ENCODE measurements around the gene PSME1.

The PSME1 gene

GRCh38 chr14:24150061-24150460, 14.1 kb downstream of the PSME1 start:
- Histone ChIP-seq H3K36me3 (ENCODE audit: control insufficient read depth, insufficient read depth, low read length) (peaks cover 55% of the 10 kb centered on the region), H3K4me1 (ENCODE audit: control insufficient read depth, insufficient read depth, low read length) (peaks cover 15% of the 10 kb centered on the region), H3K4me3 (ENCODE audit: low read depth, low read length) (no peak overlapping the region), H3K27ac (ENCODE audit: low read depth, low read length) (no peak overlapping the region), H3K9me3 (ENCODE audit: control insufficient read depth, insufficient read depth, low read length) (no peaks in the 10 kb centered on the region), H3K27me3 (ENCODE audit: control insufficient read depth, insufficient read depth, low read length) (no peaks in the 10 kb centered on the region), H3K9ac (ENCODE audit: low read depth, low read length) (no peak overlapping the region)

GRCh38 chr14:24150567-24150966, 14.6 kb downstream of the PSME1 start:
- no peaks in the 10 kb centered on the region for H3K27me3 ChIP-seq (ENCODE audit: control insufficient read depth, insufficient read depth, low read length)
- no peak overlapping the region for H3K9ac ChIP-seq (ENCODE audit: low read depth, low read length)
- H3K27ac ChIP-seq (ENCODE audit: low read depth, low read length): no peak overlapping the region
- H3K4me1 ChIP-seq (ENCODE audit: control insufficient read depth, insufficient read depth, low read length): peaks cover 12% of the 10 kb centered on the region
- no peak overlapping the region for H3K4me3 ChIP-seq (ENCODE audit: low read depth, low read length)
- H3K36me3 ChIP-seq (ENCODE audit: control insufficient read depth, insufficient read depth, low read length): peaks cover 60% of the 10 kb centered on the region
- H3K9me3 ChIP-seq (ENCODE audit: control insufficient read depth, insufficient read depth, low read length): no peaks in the 10 kb centered on the region

GRCh38 chr14:24150993-24151392, 15.0 kb downstream of the PSME1 start:
- Histone ChIP-seq H3K9ac (ENCODE audit: low read depth, low read length) (no peak overlapping the region), H3K4me1 (ENCODE audit: control insufficient read depth, insufficient read depth, low read length) (peaks cover 8% of the 10 kb centered on the region), H3K27me3 (ENCODE audit: control insufficient read depth, insufficient read depth, low read length) (no peaks in the 10 kb centered on the region), H3K36me3 (ENCODE audit: control insufficient read depth, insufficient read depth, low read length) (peaks cover 64% of the 10 kb centered on the region), H3K4me3 (ENCODE audit: low read depth, low read length) (no peak overlapping the region), H3K27ac (ENCODE audit: low read depth, low read length) (no peak overlapping the region), H3K9me3 (ENCODE audit: control insufficient read depth, insufficient read depth, low read length) (no peaks in the 10 kb centered on the region)

DNA sequence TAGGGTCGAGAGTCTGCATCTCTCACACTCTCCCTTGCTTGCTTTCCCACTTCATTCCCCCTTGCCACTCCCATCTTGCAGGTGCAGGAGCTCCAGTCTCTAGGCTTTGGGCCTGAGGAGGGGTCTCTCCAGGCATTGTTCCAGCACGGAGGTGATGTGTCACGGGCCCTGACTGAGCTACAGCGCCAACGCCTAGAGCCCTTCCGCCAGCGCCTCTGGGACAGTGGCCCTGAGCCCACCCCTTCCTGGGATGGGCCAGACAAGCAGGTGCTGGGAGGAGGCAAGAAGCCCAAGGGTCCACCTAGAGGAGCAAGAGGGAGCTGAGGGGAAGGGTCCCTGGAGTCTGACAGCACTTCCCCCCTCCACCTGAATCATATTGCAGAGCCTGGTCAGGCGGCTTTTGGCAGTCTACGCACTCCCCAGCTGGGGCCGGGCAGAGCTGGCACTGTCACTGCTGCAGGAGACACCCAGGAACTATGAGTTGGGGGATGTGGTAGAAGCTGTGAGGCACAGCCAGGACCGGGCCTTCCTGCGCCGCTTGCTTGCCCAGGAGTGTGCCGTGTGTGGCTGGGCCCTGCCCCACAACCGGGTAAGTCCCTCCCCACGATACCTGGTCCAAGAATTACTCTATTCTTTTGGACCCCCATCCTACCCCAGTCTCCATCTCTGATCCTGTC, 15.5 kb downstream of the PSME1 start:
- H3K27me3 ChIP-seq (ENCODE audit: control insufficient read depth, insufficient read depth, low read length): no peaks in the 10 kb centered on the region
- no peak overlapping the region for H3K27ac ChIP-seq (ENCODE audit: low read depth, low read length)
- H3K4me3 ChIP-seq (ENCODE audit: low read depth, low read length): no peak overlapping the region
- peaks cover 7% of the 10 kb centered on the region for H3K4me1 ChIP-seq (ENCODE audit: control insufficient read depth, insufficient read depth, low read length)
- H3K9me3 ChIP-seq (ENCODE audit: control insufficient read depth, insufficient read depth, low read length): no peaks in the 10 kb centered on the region
- peaks cover 68% of the 10 kb centered on the region for H3K36me3 ChIP-seq (ENCODE audit: control insufficient read depth, insufficient read depth, low read length)
- H3K9ac ChIP-seq (ENCODE audit: low read depth, low read length): no peak overlapping the region

DNA sequence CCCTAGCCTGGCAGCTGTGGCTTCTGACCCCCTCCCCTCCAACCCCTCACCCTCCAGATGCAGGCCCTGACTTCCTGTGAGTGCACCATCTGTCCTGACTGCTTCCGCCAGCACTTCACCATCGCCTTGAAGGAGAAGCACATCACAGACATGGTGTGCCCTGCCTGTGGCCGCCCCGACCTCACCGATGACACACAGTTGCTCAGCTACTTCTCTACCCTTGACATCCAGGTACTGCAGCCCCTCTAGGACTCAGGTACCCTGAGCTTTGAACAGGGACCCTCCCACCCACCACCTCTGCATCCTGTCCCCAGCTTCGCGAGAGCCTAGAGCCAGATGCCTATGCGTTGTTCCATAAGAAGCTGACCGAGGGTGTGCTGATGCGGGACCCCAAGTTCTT, 19.1 kb downstream of the PSME1 start:
- no peak overlapping the region for H3K27ac ChIP-seq (ENCODE audit: low read depth, low read length)

DNA sequence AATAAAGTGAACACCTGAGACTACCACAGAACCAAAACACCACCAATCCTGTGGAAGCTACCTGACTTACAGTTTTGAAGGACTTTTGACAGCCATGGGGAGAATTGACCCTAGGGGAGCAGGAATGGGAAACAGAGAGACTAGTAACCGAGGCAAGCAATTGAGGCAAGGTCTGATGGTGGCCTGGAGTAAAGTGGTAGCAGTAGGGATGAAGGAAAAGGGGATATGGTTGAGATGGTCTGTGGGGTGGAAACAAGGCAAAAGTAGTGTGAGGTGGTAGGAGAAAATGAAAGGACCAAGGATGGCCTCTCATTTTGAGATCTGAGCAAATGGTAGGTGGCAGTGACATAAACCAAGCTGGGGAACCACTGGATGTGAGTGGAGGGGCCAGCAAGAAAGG, 20.8 kb downstream of the PSME1 start:
- no peak overlapping the region for H3K4me3 ChIP-seq (ENCODE audit: low read depth, low read length)
- peaks cover 70% of the 10 kb centered on the region for H3K36me3 ChIP-seq (ENCODE audit: control insufficient read depth, insufficient read depth, low read length)
- no peak overlapping the region for H3K9ac ChIP-seq (ENCODE audit: low read depth, low read length)
- H3K27me3 ChIP-seq (ENCODE audit: control insufficient read depth, insufficient read depth, low read length): no peaks in the 10 kb centered on the region
- H3K9me3 ChIP-seq (ENCODE audit: control insufficient read depth, insufficient read depth, low read length): no peaks in the 10 kb centered on the region
- no peak overlapping the region for H3K27ac ChIP-seq (ENCODE audit: low read depth, low read length)
- peaks cover 10% of the 10 kb centered on the region; the same call in 1 of the 2 replicates for H3K4me1 ChIP-seq (ENCODE audit: control insufficient read depth, insufficient read depth, low read length)

More for the DNA sequence above, 19.1 kb downstream of the PSME1 start:
- no peaks in the 10 kb centered on the region for H3K4me1 ChIP-seq (ENCODE audit: control insufficient read depth, insufficient read depth, low read length)
- no peaks in the 10 kb centered on the region for H3K9me3 ChIP-seq (ENCODE audit: control insufficient read depth, insufficient read depth, low read length)
- H3K27me3 ChIP-seq (ENCODE audit: control insufficient read depth, insufficient read depth, low read length): no peaks in the 10 kb centered on the region
- peaks cover 80% of the 10 kb centered on the region for H3K36me3 ChIP-seq (ENCODE audit: control insufficient read depth, insufficient read depth, low read length)
- H3K4me3 ChIP-seq (ENCODE audit: low read depth, low read length): no peak overlapping the region
- H3K9ac ChIP-seq (ENCODE audit: low read depth, low read length): no peak overlapping the region

GRCh38 chr14:24157331-24157730, 21.3 kb downstream of the PSME1 start:
- no peak overlapping the region for H3K27ac ChIP-seq (ENCODE audit: low read depth, low read length)
- peaks cover 11% of the 10 kb centered on the region; the same call in 1 of the 2 replicates for H3K4me1 ChIP-seq (ENCODE audit: control insufficient read depth, insufficient read depth, low read length)
- peaks cover 65% of the 10 kb centered on the region for H3K36me3 ChIP-seq (ENCODE audit: control insufficient read depth, insufficient read depth, low read length)
- H3K9me3 ChIP-seq (ENCODE audit: control insufficient read depth, insufficient read depth, low read length): no peaks in the 10 kb centered on the region
- H3K27me3 ChIP-seq (ENCODE audit: control insufficient read depth, insufficient read depth, low read length): no peaks in the 10 kb centered on the region
- no peak overlapping the region for H3K4me3 ChIP-seq (ENCODE audit: low read depth, low read length)
- no peak overlapping the region for H3K9ac ChIP-seq (ENCODE audit: low read depth, low read length)

GRCh38 chr14:24159777-24160498, 23.9 kb downstream of the PSME1 start:
- Histone ChIP-seq H3K27ac (ENCODE audit: low read depth, low read length) (no peak overlapping the region), H3K9me3 (ENCODE audit: control insufficient read depth, insufficient read depth, low read length) (no peaks in the 10 kb centered on the region), H3K36me3 (ENCODE audit: control insufficient read depth, insufficient read depth, low read length) (peaks cover 63% of the 10 kb centered on the region), H3K27me3 (ENCODE audit: control insufficient read depth, insufficient read depth, low read length) (no peaks in the 10 kb centered on the region), H3K4me3 (ENCODE audit: low read depth, low read length) (no peak overlapping the region), H3K9ac (ENCODE audit: low read depth, low read length) (no peak overlapping the region), H3K4me1 (ENCODE audit: control insufficient read depth, insufficient read depth, low read length) (peaks cover 11% of the 10 kb centered on the region; the same call in 1 of the 2 replicates)

DNA sequence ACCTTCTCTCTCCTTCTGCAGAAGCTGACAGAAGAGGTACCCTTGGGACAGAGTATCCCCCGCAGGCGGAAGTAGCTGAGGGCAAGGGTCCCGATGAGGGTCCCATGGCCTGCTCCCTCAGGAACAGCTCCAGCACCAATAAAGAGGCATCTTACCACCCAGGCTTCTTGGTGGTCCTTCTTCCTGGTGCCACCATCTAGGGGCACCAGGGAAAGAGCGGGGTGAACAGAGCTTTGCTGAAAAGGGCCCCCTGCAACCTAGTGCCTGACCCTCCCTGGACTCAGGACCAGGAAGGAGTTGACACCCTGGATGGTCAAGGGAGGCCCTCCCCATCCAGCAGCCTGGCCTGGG, 24.5 kb downstream of the PSME1 start:
- H3K4me3 ChIP-seq (ENCODE audit: low read depth, low read length): no peak overlapping the region
- H3K27me3 ChIP-seq (ENCODE audit: control insufficient read depth, insufficient read depth, low read length): no peaks in the 10 kb centered on the region
- peaks cover 63% of the 10 kb centered on the region for H3K36me3 ChIP-seq (ENCODE audit: control insufficient read depth, insufficient read depth, low read length)
- no peak overlapping the region for H3K27ac ChIP-seq (ENCODE audit: low read depth, low read length)
- H3K9me3 ChIP-seq (ENCODE audit: control insufficient read depth, insufficient read depth, low read length): no peaks in the 10 kb centered on the region
- no peak overlapping the region for H3K9ac ChIP-seq (ENCODE audit: low read depth, low read length)
- H3K4me1 ChIP-seq (ENCODE audit: control insufficient read depth, insufficient read depth, low read length): peaks cover 11% of the 10 kb centered on the region; the same call in 1 of the 2 replicates

DNA sequence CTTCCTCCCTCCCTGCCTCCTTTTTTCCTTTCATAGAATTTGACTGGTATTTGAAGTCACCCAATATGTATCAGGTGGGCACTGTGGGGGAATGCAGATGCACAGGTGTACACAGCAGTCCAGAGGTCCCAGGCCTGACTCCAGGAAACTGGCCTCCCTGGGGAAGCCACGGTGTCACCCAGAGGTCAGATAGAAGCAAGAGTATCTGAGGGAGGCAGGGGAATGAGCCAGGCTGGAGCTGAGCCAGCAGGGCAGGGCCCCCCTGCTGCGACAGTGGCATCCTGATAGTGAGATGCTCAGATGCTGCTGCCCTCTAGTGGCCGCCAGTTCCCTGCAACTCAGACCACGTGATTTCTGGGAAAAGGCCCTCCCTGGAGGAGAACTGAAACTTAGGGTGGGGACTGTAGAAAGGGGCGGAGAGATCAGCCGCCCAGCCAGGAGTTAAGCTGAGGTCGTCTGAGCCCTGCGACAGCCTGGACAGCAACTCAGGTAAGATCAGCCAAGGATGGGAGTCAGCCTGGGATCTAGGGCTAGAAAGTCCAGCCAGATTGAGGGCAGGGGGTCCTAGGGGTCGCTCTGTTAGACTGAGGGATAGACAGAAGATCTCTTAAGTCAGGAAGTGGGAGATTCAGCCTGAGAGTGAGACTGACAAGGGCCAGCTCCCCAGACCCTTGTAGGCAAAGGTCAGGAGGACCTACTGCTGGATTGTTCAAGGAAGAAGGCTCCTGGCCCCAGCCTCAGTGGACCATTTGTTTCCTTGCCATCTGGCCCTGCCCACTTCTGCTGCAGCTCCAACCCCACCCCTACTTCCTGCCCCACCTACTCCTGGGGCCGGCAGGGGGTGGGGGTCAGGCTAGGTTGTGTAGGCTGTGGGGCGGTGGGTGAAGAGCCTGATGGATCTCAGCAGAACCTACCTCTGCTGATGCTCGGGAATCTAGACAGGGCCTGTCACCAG, 25.1 kb downstream of the PSME1 start, which contains the start of gene IRF9:
Gene IRF9 (plus strand): TSS at position 416 of the 955 bp plus-strand sequence. CDS start 880 bp downstream, outside the sequence.
- Histone ChIP-seq H3K4me3 (ENCODE audit: low read depth, low read length) (peak within 1 kb of the TSS; percentile 57), H3K9ac (ENCODE audit: low read depth, low read length) (no peak within 1 kb of the TSS), H3K27ac (ENCODE audit: low read depth, low read length) (peak within 1 kb of the TSS; percentile 30), H3K27me3 (ENCODE audit: control insufficient read depth, insufficient read depth, low read length) (no peaks in the 10 kb centered on the region), H3K4me1 (ENCODE audit: control insufficient read depth, insufficient read depth, low read length) (peaks cover 11% of the 10 kb centered on the region; the same call in 1 of the 2 replicates), H3K9me3 (ENCODE audit: control insufficient read depth, insufficient read depth, low read length) (no peaks in the 10 kb centered on the region), H3K36me3 (ENCODE audit: control insufficient read depth, insufficient read depth, low read length) (peaks cover 63% of the 10 kb centered on the region)

All from HUES48 (cell line).